ENCODE results near the gene R3HCC1L. TPM values are rescaled to one million over a fixed set of nuclear protein-coding genes. Genes with fewer than 3 reads are reported as not detected.

Gene R3HCC1L
- total RNA-seq, 3 donors from 2014 or later: 15.3 to 22.8 (median 18.8) TPM

DNA sequence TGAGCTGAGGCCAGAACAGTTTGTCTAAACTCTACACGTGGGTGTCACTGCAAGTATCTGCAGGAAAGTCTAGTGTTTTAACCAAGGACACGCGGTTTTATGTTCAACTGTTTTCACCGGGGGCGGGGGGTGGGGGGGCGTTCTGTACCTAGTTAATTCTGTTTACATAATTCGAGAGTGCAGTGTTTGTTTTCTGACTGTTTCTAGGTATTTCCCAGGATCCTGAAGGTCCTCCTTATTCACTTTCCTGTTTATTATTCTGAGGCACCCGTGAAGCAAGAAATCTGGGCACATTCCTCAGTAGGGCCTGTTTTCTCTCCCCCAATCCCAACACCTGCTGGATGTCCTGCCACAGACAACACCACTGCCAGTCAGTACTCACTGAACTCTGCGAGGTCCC, 125.9 kb downstream of the R3HCC1L start:
- no peaks in the 10 kb centered on the region for H3K9me3 ChIP-seq
- intact Hi-C loops (cut with DNase I, micrococcal nuclease): no loop called here
- DNase-seq: no peak
- no peak for TF ChIP-seq CTCF (IDR thresholded peaks at IDR 0.05)
- H3K36me3 ChIP-seq (ENCODE audit: low read depth): no peaks in the 10 kb centered on the region
- H3K4me1 ChIP-seq (ENCODE audit: low read depth): no peaks in the 10 kb centered on the region
- no peak overlapping the region for H3K4me3 ChIP-seq
- ATAC-seq: no peak

DNA sequence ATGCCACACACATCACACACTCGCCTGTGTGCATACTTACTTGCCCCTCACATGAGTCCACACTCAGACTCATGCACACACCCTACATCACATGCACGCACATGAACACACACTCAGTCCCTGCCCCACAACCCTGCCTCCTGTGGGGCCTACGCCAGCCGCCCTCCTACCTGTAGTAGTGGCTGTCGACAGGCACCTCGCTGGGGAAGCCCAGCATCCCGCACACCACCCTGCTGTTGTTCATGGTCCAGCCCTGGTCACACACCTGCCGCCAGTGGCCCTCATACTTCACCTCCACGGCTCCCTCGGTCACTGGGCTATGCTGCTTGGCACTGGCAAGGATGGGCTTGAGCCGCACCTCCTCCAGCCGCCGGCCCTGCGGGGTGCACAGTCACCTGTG, 126.3 kb downstream of the R3HCC1L start:
- intact Hi-C loops (cut with DNase I, micrococcal nuclease): no loop called here
- ATAC-seq (no peak), DNase-seq (no peak)
- no peaks in the 10 kb centered on the region for H3K4me1 ChIP-seq (ENCODE audit: low read depth)
- H3K9me3 ChIP-seq: no peaks in the 10 kb centered on the region
- H3K4me3 ChIP-seq: no peak overlapping the region
- no peaks in the 10 kb centered on the region for H3K36me3 ChIP-seq (ENCODE audit: low read depth)
- TF ChIP-seq CTCF (IDR thresholded peaks at IDR 0.05): no peak

DNA sequence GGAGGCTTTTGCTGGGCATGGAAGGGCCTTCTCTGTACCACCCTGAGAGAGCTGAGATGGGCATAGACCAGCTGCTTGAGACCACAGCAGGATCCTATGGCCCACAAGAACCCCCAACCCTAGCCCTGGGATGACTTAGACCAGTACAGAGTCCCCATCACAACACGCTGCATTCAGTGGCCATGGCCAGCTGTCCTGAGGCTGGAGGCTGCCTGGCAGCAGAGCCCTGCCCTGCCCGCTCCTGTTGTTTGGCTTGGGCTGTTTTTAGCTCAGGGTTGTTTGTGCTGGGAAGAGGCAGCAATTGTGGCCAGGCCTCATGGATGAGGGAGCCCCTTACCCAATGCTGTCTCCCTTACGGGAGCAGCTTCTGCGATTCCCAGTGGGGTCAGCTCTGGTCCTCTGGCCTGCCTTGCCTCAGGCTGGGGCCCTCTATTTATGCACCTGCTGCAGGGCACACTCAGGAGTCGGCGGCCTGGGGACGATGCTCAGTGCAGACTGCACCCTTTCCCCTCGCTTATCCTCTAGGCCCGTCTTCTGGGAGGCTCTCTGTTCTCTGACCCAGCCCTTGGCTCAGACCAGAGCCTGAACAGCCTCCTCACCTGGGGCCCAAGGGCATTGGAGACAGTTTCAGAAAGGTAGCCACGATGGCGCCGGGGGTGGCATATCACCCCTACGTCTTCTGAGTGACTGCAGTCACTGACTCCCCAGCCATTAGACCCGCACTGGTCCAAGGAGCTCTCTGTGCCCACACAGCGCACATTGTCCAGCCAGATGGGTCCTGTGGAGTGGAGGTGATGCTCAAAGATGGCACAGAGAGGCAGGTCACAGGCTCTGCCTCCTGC, 127.2 kb downstream of the R3HCC1L start:
- no peak for DNase-seq
- no peak for TF ChIP-seq CTCF (IDR thresholded peaks at IDR 0.05)
- ATAC-seq: no peak

DNA sequence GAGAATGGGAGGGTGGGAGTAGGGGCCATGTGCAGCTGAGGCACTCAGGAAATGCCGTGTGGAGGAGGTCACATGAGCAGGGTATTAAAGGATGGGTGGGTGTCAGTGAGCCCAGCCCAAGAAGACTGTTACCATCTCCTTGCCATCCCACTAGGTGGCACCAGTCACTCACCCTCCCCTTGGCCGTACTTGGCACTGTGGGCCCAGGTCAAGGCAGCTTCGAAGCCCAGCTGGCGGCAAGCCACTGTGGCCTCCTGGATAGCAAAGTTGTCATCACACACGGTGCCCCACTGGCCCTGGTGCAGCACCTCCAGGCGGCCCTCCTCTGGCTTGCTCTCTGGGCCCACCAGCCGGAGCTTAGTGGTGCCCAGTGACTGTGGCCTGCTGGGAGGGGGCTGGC, 128.1 kb downstream of the R3HCC1L start:
- no peak for TF ChIP-seq CTCF (IDR thresholded peaks at IDR 0.05)
- ATAC-seq: peak; percentile 47
- no peaks in the 10 kb centered on the region for H3K36me3 ChIP-seq (ENCODE audit: low read depth)
- intact Hi-C loops (cut with DNase I, micrococcal nuclease): no loop called here
- H3K4me1 ChIP-seq (ENCODE audit: low read depth): no peaks in the 10 kb centered on the region
- no peak overlapping the region for H3K4me3 ChIP-seq
- DNase-seq: peak in 1 of 3 donors; percentile 21
- no peaks in the 10 kb centered on the region for H3K9me3 ChIP-seq

More for the DNA sequence above, 127.2 kb downstream of the R3HCC1L start:
- H3K4me1 ChIP-seq (ENCODE audit: low read depth): no peaks in the 10 kb centered on the region
- no peaks in the 10 kb centered on the region for H3K36me3 ChIP-seq (ENCODE audit: low read depth)
- H3K9me3 ChIP-seq: no peaks in the 10 kb centered on the region
- intact Hi-C loops (cut with DNase I, micrococcal nuclease): no loop called here
- no peak overlapping the region for H3K4me3 ChIP-seq

DNA sequence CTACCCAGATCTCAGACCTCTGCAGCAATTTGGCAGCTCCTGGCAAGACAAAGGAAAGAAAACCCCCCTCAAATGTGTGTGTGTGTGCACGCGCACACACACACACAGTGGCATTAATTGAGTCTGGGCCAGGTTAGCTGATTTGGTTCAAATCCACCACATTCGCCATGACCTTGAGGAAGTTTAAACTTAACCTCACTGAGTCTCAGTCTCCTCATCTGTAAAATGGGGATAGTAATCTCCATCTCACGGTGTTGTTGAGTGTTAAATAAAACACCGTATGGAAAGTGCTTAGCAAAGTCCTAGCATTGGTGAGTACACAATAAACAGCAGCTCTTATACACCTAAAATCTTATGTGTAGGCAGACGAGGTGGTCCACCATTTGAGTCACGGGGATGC, 128.6 kb downstream of the R3HCC1L start:
- Histone ChIP-seq H3K4me3 (no peak overlapping the region), H3K36me3 (ENCODE audit: low read depth) (no peaks in the 10 kb centered on the region), H3K9me3 (no peaks in the 10 kb centered on the region), H3K4me1 (ENCODE audit: low read depth) (peaks cover 4% of the 10 kb centered on the region)
- no peak for TF ChIP-seq CTCF (IDR thresholded peaks at IDR 0.05)
- ATAC-seq (no peak), DNase-seq (no peak)
- intact Hi-C loops (cut with DNase I, micrococcal nuclease): no loop called here
